H1 (cell line): ENCODE measurements around the gene SERINC1. TPM values are rescaled to one million over a fixed set of nuclear protein-coding genes. Genes with fewer than 3 reads are reported as not detected.

ENCODE experiments used
- CTCF ChIA-PET: fragments of 300-600 bp; sonication (Branson Sonifier 250); formaldehyde crosslinking; loops from one replicate; lab custom pipeline; 2021; ENCODE audit not compliant: partially characterized antibody; lab: Charles Lee
- POLR2A ChIA-PET: fragments of 300-600 bp; sonication (Branson Sonifier 250); formaldehyde crosslinking; loops from one replicate; lab custom pipeline; 2021; ENCODE audit warnings: inconsistent platforms; ENCODE audit not compliant: partially characterized antibody; lab: Charles Lee
- DNase-seq, 2 experiments: peaks; one replicate each; pipeline versions ENCODE4 v3.0.0 to v3.0.0-alpha.2; 2010 to 2022; ENCODE audit warnings: low spot score in 2 of 2, low read depth in 1 of 2, mixed read lengths in 1 of 2
- FAIRE-seq: peaks from 2 replicates; lab custom pipeline; 2011; peaks lifted over from hg19 to GRCh38; lab: Jason Lieb, UNC
- H2AFZ ChIP-seq: 2 replicates; pipeline ENCODE4 v1.8.1; 2012; ENCODE audit warnings: low read length, inconsistent platforms
- H2AK5ac ChIP-seq: 2 replicates; pipeline ENCODE4 v1.6.1; 2013; ENCODE audit warnings: low read depth, low read length
- H2BK120ac ChIP-seq: replicated peaks from 2 replicates; pipeline ENCODE3; 2013; ENCODE audit warnings: low read depth, low read length, inconsistent platforms
- H2BK12ac ChIP-seq: 2 replicates; pipeline ENCODE4 v1.6.1; 2013; ENCODE audit warnings: low read depth, low read length
- H2BK15ac ChIP-seq: 2 replicates; pipeline ENCODE4 v1.6.1; 2013; ENCODE audit warnings: low read length
- H2BK20ac ChIP-seq: 2 replicates; pipeline ENCODE4 v1.6.1; 2013; ENCODE audit warnings: low read length
- H2BK5ac ChIP-seq: 2 replicates; pipeline ENCODE4 v1.6.1; 2013; ENCODE audit warnings: low read depth, low read length
- H3K14ac ChIP-seq: 2 replicates; pipeline ENCODE4 v1.6.1; 2013; ENCODE audit warnings: inconsistent platforms; ENCODE audit not compliant: insufficient read length
- H3K18ac ChIP-seq: 2 replicates; pipeline ENCODE4 v1.6.1; 2013; ENCODE audit warnings: low read length; ENCODE audit errors: extremely low read depth
- H3K23ac ChIP-seq: 2 replicates; pipeline ENCODE4 v1.6.1; 2013; ENCODE audit warnings: inconsistent platforms; ENCODE audit not compliant: insufficient read length
- H3K23me2 ChIP-seq: 2 replicates; pipeline ENCODE4 v1.6.1; 2013; ENCODE audit warnings: low read depth, low read length
- H3K27ac ChIP-seq: 2 replicates; pipeline ENCODE4 v1.6.1; 2011; ENCODE audit warnings: low read depth, low read length, inconsistent platforms
- H3K27me3 ChIP-seq, 4 experiments: replicated peaks in 1 of 4; 1 replicate in 1 of 4; 2 replicates in 3 of 4; pipeline versions ENCODE4 v1.6.1 to v1.8.1; 2011 to 2013; ENCODE audit warnings: low read length in 3 of 4, mild to moderate bottlenecking in 3 of 4, inconsistent platforms in 2 of 4, mixed read lengths in 2 of 4, moderate library complexity in 1 of 4; ENCODE audit not compliant: control insufficient read depth in 3 of 4, insufficient read depth in 3 of 4; ENCODE audit errors: extremely low read depth in 1 of 4
- H3K36me3 ChIP-seq, 4 experiments: 2 replicates each; pipeline versions ENCODE4 v1.6.1 to v1.8.1; 2011 to 2013; ENCODE audit warnings: mild to moderate bottlenecking in 4 of 4, low read length in 3 of 4, moderate library complexity in 2 of 4, control low read depth in 1 of 4, inconsistent platforms in 1 of 4; ENCODE audit not compliant: insufficient read depth in 4 of 4, control insufficient read depth in 2 of 4
- H3K4ac ChIP-seq: replicated peaks from 2 replicates; pipeline ENCODE3; 2013; ENCODE audit warnings: low read length, low read depth, mixed read lengths, inconsistent platforms; ENCODE audit not compliant: insufficient read length
- H3K4me1 ChIP-seq, 4 experiments: replicated peaks in 1 of 4; 1 replicate in 1 of 4; 2 replicates in 3 of 4; pipeline versions ENCODE4 v1.6.1 to v1.8.1; 2011 to 2013; ENCODE audit warnings: low read length in 3 of 4, inconsistent platforms in 2 of 4, mixed read lengths in 1 of 4; ENCODE audit not compliant: insufficient read depth in 4 of 4, control insufficient read depth in 3 of 4
- H3K4me2 ChIP-seq, 2 experiments: 2 replicates each; pipeline versions ENCODE4 v1.6.1 to v1.8.1; 2011 to 2013; ENCODE audit warnings: low read depth in 2 of 2, low read length in 2 of 2, control low read depth in 1 of 2, inconsistent platforms in 1 of 2, mild to moderate bottlenecking in 1 of 2; ENCODE audit not compliant: insufficient read depth in 1 of 2
- H3K4me3 ChIP-seq, 4 experiments: fragments of 200-600, 300-600 bp in 1 of 4; sonication (generic), shearing (Covaris generic), sonication (Bioruptor Twin) in 1 of 4; 2 replicates each; pipeline versions ENCODE4 v1.5.1 to v1.8.1; 2011 to 2016; ENCODE audit warnings: low read length in 4 of 4, low read depth in 3 of 4, control low read depth in 2 of 4, inconsistent platforms in 2 of 4, mild to moderate bottlenecking in 2 of 4, mixed read lengths in 1 of 4, moderate library complexity in 1 of 4; ENCODE audit not compliant: insufficient read depth in 2 of 4; ENCODE audit errors: extremely low read depth in 1 of 4
- H3K56ac ChIP-seq: replicated peaks from 2 replicates; pipeline ENCODE3; 2013; ENCODE audit warnings: low read depth, mild to moderate bottlenecking, mixed read lengths, low read length, inconsistent platforms; ENCODE audit not compliant: insufficient read length
- H3K79me1 ChIP-seq: 2 replicates; pipeline ENCODE4 v1.6.1; 2013; ENCODE audit warnings: low read depth, low read length, control low read depth
- H3K79me2 ChIP-seq, 2 experiments: 2 replicates each; pipeline versions ENCODE4 v1.6.1 to v1.8.1; 2012 to 2013; ENCODE audit warnings: low read length in 2 of 2, mild to moderate bottlenecking in 2 of 2, inconsistent platforms in 1 of 2; ENCODE audit not compliant: insufficient read depth in 2 of 2, control insufficient read depth in 1 of 2
- H3K9ac ChIP-seq, 4 experiments: replicated peaks in 1 of 4; 1 replicate in 1 of 4; 2 replicates in 3 of 4; pipeline versions ENCODE4 v1.6.1 to v1.8.1; 2011 to 2013; ENCODE audit warnings: low read depth in 3 of 4, low read length in 3 of 4, control low read depth in 2 of 4, mild to moderate bottlenecking in 2 of 4, moderate library complexity in 2 of 4, inconsistent platforms in 1 of 4; ENCODE audit errors: extremely low read depth in 1 of 4
- H3K9me3 ChIP-seq, 2 experiments: 2 replicates each; pipeline versions ENCODE4 v1.6.1 to v1.8.1; 2012 to 2013; ENCODE audit warnings: mild to moderate bottlenecking in 2 of 2, moderate library complexity in 2 of 2, control low read depth in 1 of 2, inconsistent platforms in 1 of 2, low read depth in 1 of 2, low read length in 1 of 2, mixed read lengths in 1 of 2; ENCODE audit not compliant: insufficient read depth in 2 of 2
- H4K20me1 ChIP-seq, 2 experiments: replicated peaks in 1 of 2; 2 replicates each; pipeline versions ENCODE3 to v1.8.1; 2011 to 2013; ENCODE audit warnings: inconsistent platforms in 2 of 2, low read length in 2 of 2, mild to moderate bottlenecking in 1 of 2; ENCODE audit not compliant: insufficient read depth in 2 of 2, control insufficient read depth in 1 of 2
- H4K5ac ChIP-seq: 2 replicates; pipeline ENCODE4 v1.6.1; 2013; ENCODE audit warnings: low read length, low read depth, mixed read lengths, inconsistent platforms; ENCODE audit not compliant: insufficient read length
- H4K8ac ChIP-seq: 2 replicates; pipeline ENCODE4 v1.8.0; 2013; ENCODE audit warnings: mild to moderate bottlenecking, moderate library complexity, low read length, inconsistent platforms; ENCODE audit not compliant: insufficient read depth; ENCODE audit errors: extremely low read depth
- H4K91ac ChIP-seq: replicated peaks from 2 replicates; pipeline ENCODE3; 2013; ENCODE audit warnings: low read length, mixed read lengths, inconsistent platforms; ENCODE audit not compliant: insufficient read length
- ATF3 ChIP-seq: IDR thresholded peaks from 2 replicates; pipeline ENCODE4 v1.6.1; 2011; ENCODE audit warnings: low read depth, mild to moderate bottlenecking, low read length; ENCODE audit not compliant: insufficient read depth
- CHD1 ChIP-seq: IDR thresholded peaks from 2 replicates; pipeline ENCODE4 v1.6.1; 2012; ENCODE audit warnings: low read depth, low read length, improper control_type of control experiment
- CHD2 ChIP-seq: IDR thresholded peaks from 2 replicates; pipeline ENCODE4 v1.6.1; 2012; ENCODE audit warnings: low read length, improper control_type of control experiment
- CREB1 ChIP-seq: IDR thresholded peaks from 2 replicates; pipeline ENCODE4 v1.6.1; 2012; ENCODE audit warnings: inconsistent platforms
- EP300 ChIP-seq, 2 experiments: IDR thresholded peaks; 1 replicate in 1 of 2; 2 replicates in 1 of 2; pipeline ENCODE4 v1.6.1; 2011 to 2012; ENCODE audit warnings: low read depth in 2 of 2, low read length in 2 of 2, mild to moderate bottlenecking in 2 of 2, borderline replicate concordance in 1 of 2, inconsistent platforms in 1 of 2, moderate library complexity in 1 of 2
- JUND ChIP-seq: IDR thresholded peaks from 2 replicates; pipeline ENCODE4 v1.6.1; 2011; ENCODE audit warnings: mild to moderate bottlenecking, improper control_type of control experiment, low read length
- MAX ChIP-seq: IDR thresholded peaks from 2 replicates; pipeline ENCODE4 v1.6.1; 2012; ENCODE audit warnings: inconsistent platforms
- SAP30 ChIP-seq: fragments of 300-600 bp; sonication (generic); IDR thresholded peaks from 2 replicates; pipeline ENCODE4 v1.7.1; 2012; ENCODE audit warnings: low read length, moderate library complexity, mild to moderate bottlenecking, inconsistent platforms; ENCODE audit not compliant: insufficient read depth, insufficient replicate concordance
- SIN3A ChIP-seq, 2 experiments: IDR thresholded peaks in 1 of 2; conservative IDR thresholded peaks in 1 of 2; 2 replicates each; pipeline ENCODE4 v1.6.1; 2011 to 2012; ENCODE audit warnings: low read length in 2 of 2, improper control_type of control experiment in 1 of 2, low read depth in 1 of 2, mild to moderate bottlenecking in 1 of 2
- SIX5 ChIP-seq: IDR thresholded peaks from 2 replicates; pipeline ENCODE4 v1.6.1; 2011; ENCODE audit warnings: mild to moderate bottlenecking, low read depth, low read length
- WGBS, 2 experiments: shearing (Covaris generic) in 1 of 2; methylation state at CpG; one replicate each; pipeline versions ENCODE4 v1.1.6 to v1.1.7; 2013 to 2015; ENCODE audit warnings: low lambda C conversion rate in 2 of 2, mixed read lengths in 2 of 2, inconsistent platforms in 1 of 2, low coverage in 1 of 2, missing lambda C conversion rate in 1 of 2; ENCODE audit not compliant: insufficient replicate concordance in 2 of 2, insufficient coverage in 1 of 2, insufficient read length in 1 of 2; ENCODE audit errors: extremely low coverage in 1 of 2, missing lambda C conversion rate in 1 of 2; 5-methylcytosine and 5-hydroxymethylcytosine counted together
- polyA plus RNA-seq, 7 experiments: library from polyadenylated mRNA; depleted of rRNA in 3 of 7; stranded (reverse) in 5 of 7; unstranded in 2 of 7; fragments of >200 nt in 5 of 7; fragments of 200-250 nt in 2 of 7; gene quantifications; 1 replicate in 5 of 7; 2 replicates in 1 of 7; 4 replicates in 1 of 7; pipeline versions ENCODE4 v1.2.1 to v1.2.3, GENCODE V29; 2011 to 2013; ENCODE audit warnings: missing spikeins in 2 of 7, mixed read lengths in 2 of 7
- total RNA-seq: library from RNA; stranded (reverse); fragmentation: NEBNext Ultra II Directional; extraction: Animal tissue kit (Norgen Biotek cat#: 25700); gene quantifications from 2 replicates; pipeline ENCODE4 v1.2.1, GENCODE V29; 2021

SERINC1 gene
- total and polyA plus RNA-seq, 2 of the 8 experiments (the other 6 are each of a cell fraction or from before 2014, with no cell fraction given) = 15.4 to 38.6 TPM

GRCh38 chr6:122399348-122400120 lies 72.1 kb downstream of the SERINC1 start, which contains the start of gene HSF2:
HSF2 (plus strand) TSS chr6:122399652; CDS start chr6:122399738, 86 bp downstream.
- Histone ChIP-seq H3K18ac (peak within 1 kb of the TSS; percentile 96), H2AFZ (peak within 1 kb of the TSS; percentile 96), H4K8ac (peak within 1 kb of the TSS; percentile 85), H3K4me3 (peak within 1 kb of the TSS; percentile 85 to 99 (median 96)), H2AK5ac (no peak within 1 kb of the TSS), H2BK5ac (peak within 1 kb of the TSS; percentile 80; the same call in 1 of the 2 replicates), H4K91ac (peak within 1 kb of the TSS; percentile 47), H2BK12ac (no peak within 1 kb of the TSS), H2BK120ac (peak within 1 kb of the TSS; percentile 67), H3K36me3 (no peaks in the 10 kb centered on the region), H3K23me2 (0 out of 2 replicates have a peak, but pooled peaks cover 2% of the 10 kb centered on the region), H4K20me1 (peaks cover 7 to 8% of the 10 kb centered on the region in 2 experiments), H2BK15ac (no peak within 1 kb of the TSS), H2BK20ac (no peak within 1 kb of the TSS), H3K4me1 (peaks cover 0 to 4% (median 0%) of the 10 kb centered on the region in 4 experiments; a peak in 2 of 7 replicates), H3K56ac (peak within 1 kb of the TSS; percentile 87), H3K79me2 (peaks cover 0 to 46% of the 10 kb centered on the region in 2 experiments; a peak in 3 of 4 replicates), H3K4ac (no peak within 1 kb of the TSS), H3K27ac (peak within 1 kb of the TSS; percentile 64; the same call in 1 of the 2 replicates), H4K5ac (peak within 1 kb of the TSS; percentile 92), H3K79me1 (no peaks in the 10 kb centered on the region; the same call in 1 of the 2 replicates), H3K9ac (peak within 1 kb of the TSS; percentile 74 to 93 (median 88)), H3K27me3 (peaks cover 14 to 31% (median 26%) of the 10 kb centered on the region in 4 experiments), H3K4me2 (peak within 1 kb of the TSS; percentile 83 to 89), H3K14ac (no peak within 1 kb of the TSS), H3K23ac (no peak within 1 kb of the TSS), H3K9me3 (no peaks in the 10 kb centered on the region)
- CTCF ChIA-PET = interaction anchor here (1.0 kb wide), 1 partner anchor 16 kb away, joined by 3 read pairs; no protein-coding TSS in a partner anchor
- POLR2A ChIA-PET = interaction anchor here (0.6 to 0.7 kb wide), 2 partner anchors 17 to 54 kb away, joined by 3 read pairs; no protein-coding TSS in a partner anchor
- WGBS, 2 experiments = 4% methylated on average over 33 of the region's 82 CpGs; no CpG with 5 or more reads in 1 of the 2 experiments
- peak; percentile 85 to 95 for DNase-seq
- FAIRE-seq = peak; percentile 63
- TF ChIP-seq EP300 (IDR thresholded peaks at IDR 0.05; ENCODE audit: borderline replicate concordance in 1 of 2, low read depth in 2 of 2, low read length in 2 of 2) (peak in 1 of 2 experiments; percentile 4; a peak in 1 of 3 replicates), SIX5 (no peak), CHD1 (no peak), SAP30 (no peak), SIN3A (conservative IDR thresholded peaks at IDR 0.05 in 1 of 2, IDR thresholded peaks at IDR 0.05 in 1 of 2; ENCODE audit: low read depth in 1 of 2, low read length in 2 of 2) (0 out of 4 replicates have a peak, but pooled peaks of 1 of the 2 experiments have one; percentile 32), MAX (peak; percentile 90), ATF3 (peak; percentile 67), CHD2 (peak; percentile 83), CREB1 (peak; percentile 82), JUND (no peak)
